GM12878 (cell line): ENCODE measurements around the gene NMNAT1. TPM values are rescaled to one million over a fixed set of nuclear protein-coding genes. Genes with fewer than 3 reads are reported as not detected.

Experiments
- ATAC-seq: fragments of 200-7000 bp; cut with Tn5 transposase; 3 replicates; pipeline ENCODE4 v1.9.1; 2020; ENCODE audit warnings: mild to moderate bottlenecking, moderate library complexity
- BruUV-seq: library from RNA; stranded (reverse); fragments of 400-500 nt; replicated peaks from 2 replicates; lab custom pipeline; 2021; lab: Mats Ljungman, UMichigan
- CTCF ChIA-PET: fragments of 300-600 bp; sonication (Branson Sonifier 250); formaldehyde crosslinking; extraction: SDS; loops from one replicate; lab custom pipeline; 2021; ENCODE audit warnings: inconsistent platforms; lab: Yijun Ruan, JAX
- POLR2A ChIA-PET: fragments of 350-600 bp; formaldehyde crosslinking; extraction: SDS; loops from one replicate; lab custom pipeline; 2021; ENCODE audit warnings: inconsistent platforms; lab: Charles Lee
- RAD21 ChIA-PET: fragments of 300-600 bp; sonication (Branson Sonifier 250); formaldehyde crosslinking; loops from one replicate; lab custom pipeline; 2023; ENCODE audit warnings: antibody characterized with exemption; ENCODE audit not compliant: unreplicated experiment; lab: Charles Lee
- SMC1A ChIA-PET: fragments of 300-600 bp; sonication (Branson Sonifier 250); formaldehyde crosslinking; loops from one replicate; lab custom pipeline; 2023; ENCODE audit not compliant: unreplicated experiment, uncharacterized antibody; lab: Charles Lee
- DNase-seq: peaks from one replicate; pipeline ENCODE4 v3.0.0-alpha.2; 2011; ENCODE audit warnings: low read depth, low spot score
- FAIRE-seq: peaks from 3 replicates; lab custom pipeline; 2011; peaks lifted over from hg19 to GRCh38; lab: Jason Lieb, UNC
- H2AFZ ChIP-seq: 2 replicates; pipeline ENCODE4 v1.6.0; 2011; ENCODE audit warnings: low read depth, low read length, control low read depth; ENCODE audit not compliant: control insufficient read depth
- H3K27ac ChIP-seq: 2 replicates; pipeline ENCODE4 v1.5.1; 2011; ENCODE audit warnings: control low read depth; ENCODE audit not compliant: control insufficient read depth, insufficient read depth
- H3K27me3 ChIP-seq, 2 experiments: replicated peaks in 1 of 2; 2 replicates each; pipeline versions ENCODE4 v1.6.0 to v1.6.1; 2011; ENCODE audit warnings: low read length in 1 of 2; ENCODE audit not compliant: control insufficient read depth in 2 of 2, insufficient read depth in 2 of 2
- H3K36me3 ChIP-seq, 2 experiments: 2 replicates each; pipeline ENCODE4 v1.5.1; 2011; ENCODE audit warnings: low read length in 1 of 2; ENCODE audit not compliant: control insufficient read depth in 2 of 2, insufficient read depth in 2 of 2
- H3K4me1 ChIP-seq: 2 replicates; pipeline ENCODE4 v1.6.1; 2011; ENCODE audit warnings: mild to moderate bottlenecking, low read length, moderate library complexity, mixed read lengths; ENCODE audit not compliant: control insufficient read depth, insufficient read depth
- H3K4me2 ChIP-seq: 2 replicates; pipeline ENCODE4 v1.6.0; 2011; ENCODE audit warnings: control low read depth; ENCODE audit not compliant: control insufficient read depth, insufficient read depth
- H3K4me3 ChIP-seq: fragments of 200-600 bp; sonication (generic); 2 replicates; pipeline ENCODE4 v1.5.1; 2016
- H3K79me2 ChIP-seq: 2 replicates; pipeline ENCODE4 v1.6.0; 2011; ENCODE audit warnings: low read length; ENCODE audit not compliant: control insufficient read depth, insufficient read depth
- H3K9ac ChIP-seq: 2 replicates; pipeline ENCODE4 v1.8.0; 2011; ENCODE audit warnings: low read length, control low read depth, mixed read lengths; ENCODE audit not compliant: control insufficient read depth, insufficient read depth
- H3K9me3 ChIP-seq: replicated peaks from 3 replicates; pipeline ENCODE4 v1.5.1; 2011; ENCODE audit warnings: mild to moderate bottlenecking, low read length; ENCODE audit not compliant: control insufficient read depth, insufficient read depth
- H4K20me1 ChIP-seq: 2 replicates; pipeline ENCODE4 v1.6.0; 2011; ENCODE audit not compliant: control insufficient read depth, insufficient read depth
- ASH2L ChIP-seq: fragments of 300-600, 200-600 bp; sonication (generic); IDR thresholded peaks from 2 replicates; pipeline ENCODE4 v1.6.1; 2017; ENCODE audit warnings: low read depth, mild to moderate bottlenecking, borderline replicate concordance
- BMI1 ChIP-seq: fragments of 450-650 bp; IDR thresholded peaks from 2 replicates; pipeline ENCODE4 v1.6.1; 2016; ENCODE audit warnings: mild to moderate bottlenecking, moderate library complexity, borderline replicate concordance
- CHD1 ChIP-seq: IDR thresholded peaks from 2 replicates; pipeline ENCODE4 v1.6.1; 2012; ENCODE audit warnings: low read depth, low read length, improper control_type of control experiment
- CHD2 ChIP-seq: IDR thresholded peaks from 2 replicates; pipeline ENCODE4 v1.6.1; 2011; ENCODE audit warnings: low read depth, low read length, improper control_type of control experiment, borderline replicate concordance
- CTCF ChIP-seq, 3 experiments: IDR thresholded peaks in 2 of 3; conservative IDR thresholded peaks in 1 of 3; 2 replicates each; pipeline ENCODE4 v1.5.1; 2011; ENCODE audit warnings: low read depth in 3 of 3, low read length in 3 of 3, mild to moderate bottlenecking in 3 of 3, control low read depth in 2 of 3, moderate library complexity in 2 of 3, inconsistent platforms in 1 of 3, mixed read lengths in 1 of 3; ENCODE audit not compliant: control insufficient read depth in 2 of 3, insufficient read depth in 1 of 3; ENCODE audit errors: extremely low read depth in 1 of 3
- EP300 ChIP-seq, 2 experiments: fragments of 150-350 bp in 1 of 2; IDR thresholded peaks; 2 replicates each; pipeline ENCODE4 v1.6.1; 2011 to 2012; ENCODE audit warnings: low read depth in 2 of 2, low read length in 2 of 2, borderline replicate concordance in 1 of 2, improper control_type of control experiment in 1 of 2, inconsistent platforms in 1 of 2; ENCODE audit not compliant: control insufficient read depth in 1 of 2
- FOXM1 ChIP-seq: IDR thresholded peaks from 2 replicates; pipeline ENCODE4 v1.6.1; 2012; ENCODE audit warnings: low read depth, mild to moderate bottlenecking, inconsistent platforms, low read length, moderate library complexity
- MEF2A ChIP-seq: IDR thresholded peaks from 2 replicates; pipeline ENCODE4 v1.6.1; 2011; ENCODE audit warnings: low read depth, mild to moderate bottlenecking, low read length, moderate library complexity; ENCODE audit not compliant: insufficient read depth
- PML ChIP-seq: IDR thresholded peaks from 2 replicates; pipeline ENCODE4 v1.6.1; 2012; ENCODE audit warnings: low read length, inconsistent platforms
- RAD51 ChIP-seq: fragments of 450-650 bp; IDR thresholded peaks from 2 replicates; pipeline ENCODE4 v1.6.1; 2016; ENCODE audit warnings: moderate library complexity, mild to moderate bottlenecking, inconsistent platforms
- SUPT20H ChIP-seq: IDR thresholded peaks from 2 replicates; pipeline ENCODE4 v1.6.1; 2011; ENCODE audit warnings: low read depth, mild to moderate bottlenecking, low read length, moderate library complexity, borderline replicate concordance; ENCODE audit not compliant: control insufficient read depth
- SUZ12 ChIP-seq: fragments of 200-600 bp; sonication (generic); IDR thresholded peaks from one replicate; pipeline ENCODE4 v1.6.1; 2018; ENCODE audit warnings: antibody characterized with exemption, mild to moderate bottlenecking; ENCODE audit not compliant: unreplicated experiment
- USF1 ChIP-seq: IDR thresholded peaks from 2 replicates; pipeline ENCODE4 v1.6.1; 2011; ENCODE audit warnings: borderline replicate concordance, low read depth, mild to moderate bottlenecking, moderate library complexity, mixed read lengths, low read length; ENCODE audit not compliant: insufficient read depth; ENCODE audit errors: extremely low read length
- ZNF217 ChIP-seq: fragments of 450-650 bp; IDR thresholded peaks from 2 replicates; pipeline ENCODE4 v1.6.1; 2017; ENCODE audit warnings: antibody characterized with exemption, mild to moderate bottlenecking
- WGBS: methylation state at CpG from one replicate; pipeline ENCODE4 v1.1.6; 2016; ENCODE audit warnings: low lambda C conversion rate; ENCODE audit not compliant: insufficient replicate concordance, insufficient coverage; ENCODE audit errors: missing lambda C conversion rate; 5-methylcytosine and 5-hydroxymethylcytosine counted together
- in situ Hi-C: fragments of 300-500 bp; cut with MboI; formaldehyde crosslinking; loops from 9 replicates; pipeline ENCODE4 v1.14.3; 2018; ENCODE audit warnings: mixed read lengths
- intact Hi-C: fragments of 100-400 bp; cut with micrococcal nuclease; formaldehyde crosslinking; loops from one replicate; pipeline ENCODE4 v1.14.2; 2022; ENCODE audit not compliant: unreplicated experiment
- polyA plus RNA-seq, 11 experiments: library from polyadenylated mRNA; depleted of rRNA in 4 of 11; unstranded in 6 of 11; stranded (reverse) in 5 of 11; fragments of >200 nt; fragmentation: Nextera tagmentation in 4 of 11; fragmentation: Illumina TruSeq in 1 of 11; extraction: Ambion mirVana in 4 of 11; extraction: Trizol in 1 of 11; gene quantifications; 1 replicate in 1 of 11; 2 replicates in 10 of 11; pipeline versions ENCODE4 v1.2.1 to v1.2.3, GENCODE V29; 2011 to 2016; ENCODE audit warnings: inconsistent platforms in 2 of 11, missing spikeins in 2 of 11, low read depth in 1 of 11
- total RNA-seq, 4 experiments: library from RNA; depleted of rRNA in 3 of 4; stranded (reverse); fragments of >200 nt in 3 of 4; fragmentation: Illumina TruSeq in 1 of 4; extraction: Trizol in 1 of 4; gene quantifications; 2 replicates each; pipeline versions ENCODE4 v1.2.1 to v1.2.3, GENCODE V29; 2013 to 2021
- TF ChIP-seq, protein P1 (sequence below): fragments of 450-650 bp; IDR thresholded peaks from 2 replicates; pipeline ENCODE4 v1.6.1; 2017; ENCODE audit warnings: antibody characterized with exemption, mild to moderate bottlenecking, moderate library complexity

The NMNAT1 gene
- total and polyA plus RNA-seq, 10 of the 15 experiments (the other 5 are each of a cell fraction or from before 2014, with no cell fraction given) = 7.2 to 16.7 (median 11.7) TPM

DNA sequence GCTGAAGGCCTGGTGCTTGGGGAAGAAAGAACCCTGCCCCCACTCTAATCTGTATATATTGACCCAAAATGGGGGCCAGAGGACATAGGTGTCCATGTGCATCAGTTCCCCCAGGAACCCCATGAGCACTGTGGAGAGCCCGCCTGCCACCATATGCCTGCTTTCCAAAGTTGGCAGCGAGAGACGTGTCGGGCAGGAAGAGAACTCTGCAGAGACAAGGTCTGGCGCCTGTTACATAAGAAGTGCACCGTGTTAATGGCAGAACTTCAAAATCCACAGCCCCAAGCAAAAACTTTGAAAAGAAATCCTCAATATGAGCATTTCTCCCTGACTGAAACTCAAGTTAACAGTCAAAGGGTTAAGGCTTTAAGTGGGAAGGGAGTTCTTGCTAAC lies 41.2 kb upstream of the NMNAT1 start:
- no peak overlapping the region for H3K27ac ChIP-seq
- H4K20me1 ChIP-seq = no peaks in the 10 kb centered on the region
- TF ChIP-seq CTCF (IDR thresholded peaks at IDR 0.05 in 2 of 3, conservative IDR thresholded peaks at IDR 0.05 in 1 of 3; ENCODE audit: control insufficient read depth in 2 of 3, extremely low read depth in 1 of 3, insufficient read depth in 1 of 3, low read depth in 3 of 3, low read length in 3 of 3) (no peak), SUPT20H (no peak), PML (no peak), RAD51 (no peak), CHD2 (no peak), BMI1 (no peak), FOXM1 (no peak), CHD1 (no peak), MEF2A (no peak), EP300 (IDR thresholded peaks at IDR 0.05; ENCODE audit: borderline replicate concordance in 1 of 2, control insufficient read depth in 1 of 2, low read depth in 2 of 2, low read length in 2 of 2) (no peak), USF1 (no peak), ZNF217 (no peak), SUZ12 (no peak), ASH2L (no peak)
- TF ChIP-seq, protein P1, sequence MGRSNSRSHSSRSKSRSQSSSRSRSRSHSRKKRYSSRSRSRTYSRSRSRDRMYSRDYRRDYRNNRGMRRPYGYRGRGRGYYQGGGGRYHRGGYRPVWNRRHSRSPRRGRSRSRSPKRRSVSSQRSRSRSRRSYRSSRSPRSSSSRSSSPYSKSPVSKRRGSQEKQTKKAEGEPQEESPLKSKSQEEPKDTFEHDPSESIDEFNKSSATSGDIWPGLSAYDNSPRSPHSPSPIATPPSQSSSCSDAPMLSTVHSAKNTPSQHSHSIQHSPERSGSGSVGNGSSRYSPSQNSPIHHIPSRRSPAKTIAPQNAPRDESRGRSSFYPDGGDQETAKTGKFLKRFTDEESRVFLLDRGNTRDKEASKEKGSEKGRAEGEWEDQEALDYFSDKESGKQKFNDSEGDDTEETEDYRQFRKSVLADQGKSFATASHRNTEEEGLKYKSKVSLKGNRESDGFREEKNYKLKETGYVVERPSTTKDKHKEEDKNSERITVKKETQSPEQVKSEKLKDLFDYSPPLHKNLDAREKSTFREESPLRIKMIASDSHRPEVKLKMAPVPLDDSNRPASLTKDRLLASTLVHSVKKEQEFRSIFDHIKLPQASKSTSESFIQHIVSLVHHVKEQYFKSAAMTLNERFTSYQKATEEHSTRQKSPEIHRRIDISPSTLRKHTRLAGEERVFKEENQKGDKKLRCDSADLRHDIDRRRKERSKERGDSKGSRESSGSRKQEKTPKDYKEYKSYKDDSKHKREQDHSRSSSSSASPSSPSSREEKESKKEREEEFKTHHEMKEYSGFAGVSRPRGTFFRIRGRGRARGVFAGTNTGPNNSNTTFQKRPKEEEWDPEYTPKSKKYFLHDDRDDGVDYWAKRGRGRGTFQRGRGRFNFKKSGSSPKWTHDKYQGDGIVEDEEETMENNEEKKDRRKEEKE = no peak
- H3K4me3 ChIP-seq = no peak overlapping the region
- no peaks in the 10 kb centered on the region for H3K36me3 ChIP-seq
- H3K4me2 ChIP-seq = no peak overlapping the region
- WGBS = 96% methylated on average over 6 of the region's 6 CpGs
- H3K27me3 ChIP-seq = no peaks in the 10 kb centered on the region
- no TSS peak for BruUV-seq
- FAIRE-seq = no peak
- H3K79me2 ChIP-seq = peaks cover 2% of the 10 kb centered on the region; the same call in 1 of the 2 replicates
- SMC1A ChIA-PET = no interaction called here
- RAD21 ChIA-PET = no interaction called here
- no peak overlapping the region for H2AFZ ChIP-seq
- POLR2A ChIA-PET = interaction anchor here (0.6 to 1.7 kb wide), 2 partner anchors 11 to 215 kb away, joined by 3 read pairs; no protein-coding TSS in a partner anchor
- in situ Hi-C loops (no loop called here), intact Hi-C loops (no loop called here)
- H3K9me3 ChIP-seq = no peaks in the 10 kb centered on the region
- peaks cover 31% of the 10 kb centered on the region for H3K4me1 ChIP-seq
- no peak for ATAC-seq
- CTCF ChIA-PET = interaction anchor here (0.5 kb wide), 1 partner anchor 117 kb away, joined by 3 read pairs; no protein-coding TSS in a partner anchor
- no peak for DNase-seq
- no peak overlapping the region for H3K9ac ChIP-seq
